ENCODE data around the gene MTFMT. TPM values are rescaled to one million over a fixed set of nuclear protein-coding genes. Genes with fewer than 3 reads are reported as not detected.

MTFMT gene
- total and polyA plus RNA-seq, 2 experiments from 2014 or later, result 19.0 to 36.0 TPM

DNA sequence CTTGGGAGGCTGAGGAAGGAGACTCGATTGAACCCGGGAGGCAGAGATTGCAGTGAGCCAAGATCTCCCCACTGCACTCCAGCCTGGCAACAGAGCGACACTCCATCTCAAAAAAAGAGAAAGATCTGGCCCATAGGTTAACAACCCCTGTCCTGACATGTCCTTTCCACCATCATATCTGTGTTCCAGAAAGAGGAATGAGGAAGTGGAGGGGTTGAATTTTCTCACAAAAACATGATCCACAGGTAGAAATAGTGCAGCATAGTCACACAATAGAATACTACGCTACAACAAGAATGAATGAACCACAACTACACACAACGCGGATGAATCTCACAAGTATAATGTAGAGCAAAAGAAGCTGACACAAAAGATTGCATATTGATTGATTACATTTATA lies 11.0 kb upstream of the MTFMT start:
- no peak overlapping the region for H2AFZ ChIP-seq
- Mint-ChIP-seq H3K36me3 (ENCODE audit: low read depth) (no peaks in the 10 kb centered on the region), H3K4me3 (no peak overlapping the region), H3K27ac (no peak overlapping the region), H3K27me3 (ENCODE audit: insufficient read depth, low read depth, poor library complexity) (peaks cover 1% of the 10 kb centered on the region), H3K4me1 (no peaks in the 10 kb centered on the region; the same call in 2 of the 3 replicates), H3K9me3 (no peaks in the 10 kb centered on the region)
- H3F3A ChIP-seq (replicated peaks; ENCODE audit: low read depth), result no peaks in the 10 kb centered on the region
- no peak for ATAC-seq
- TF ChIP-seq JUNB (IDR thresholded peaks at IDR 0.05; ENCODE audit: unreplicated experiment), result no peak
- TF ChIP-seq ZNF114 (CRISPR knock-in tag; IDR thresholded peaks at IDR 0.05), result no peak
- no peak for TF ChIP-seq CTCF (conservative IDR thresholded peaks at IDR 0.05; ENCODE audit: low read depth in 2 of 2)
- no peak for TF ChIP-seq NANOG (IDR thresholded peaks at IDR 0.05; ENCODE audit: borderline replicate concordance)
- no peak for TF ChIP-seq POLR2AphosphoS5 (IDR thresholded peaks at IDR 0.05; ENCODE audit: low read depth)
- no peak for TF ChIP-seq ZNF331 (CRISPR knock-in tag; IDR thresholded peaks at IDR 0.05; ENCODE audit: low read depth)
- no peak for TF ChIP-seq STAT1 (IDR thresholded peaks at IDR 0.05; ENCODE audit: unreplicated experiment)
- no peak for TF ChIP-seq EZH2phosphoT487 (IDR thresholded peaks at IDR 0.05; ENCODE audit: unreplicated experiment)
- no peak for TF ChIP-seq EZH2 (IDR thresholded peaks at IDR 0.05; ENCODE audit: low read depth, unreplicated experiment)
- TF ChIP-seq CREB1 (CRISPR knock-in tag; IDR thresholded peaks at IDR 0.05; ENCODE audit: low read depth), result no peak
- no peak for TF ChIP-seq ZNF462 (CRISPR knock-in tag; IDR thresholded peaks at IDR 0.05)
- no peak for TF ChIP-seq REST (IDR thresholded peaks at IDR 0.05; ENCODE audit: unreplicated experiment)
- TF ChIP-seq, protein P1, sequence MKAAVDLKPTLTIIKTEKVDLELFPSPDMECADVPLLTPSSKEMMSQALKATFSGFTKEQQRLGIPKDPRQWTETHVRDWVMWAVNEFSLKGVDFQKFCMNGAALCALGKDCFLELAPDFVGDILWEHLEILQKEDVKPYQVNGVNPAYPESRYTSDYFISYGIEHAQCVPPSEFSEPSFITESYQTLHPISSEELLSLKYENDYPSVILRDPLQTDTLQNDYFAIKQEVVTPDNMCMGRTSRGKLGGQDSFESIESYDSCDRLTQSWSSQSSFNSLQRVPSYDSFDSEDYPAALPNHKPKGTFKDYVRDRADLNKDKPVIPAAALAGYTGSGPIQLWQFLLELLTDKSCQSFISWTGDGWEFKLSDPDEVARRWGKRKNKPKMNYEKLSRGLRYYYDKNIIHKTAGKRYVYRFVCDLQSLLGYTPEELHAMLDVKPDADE (IDR thresholded peaks at IDR 0.05), result no peak
- no peak overlapping the region for H3K4me3 ChIP-seq
- H3K4me2 ChIP-seq, result no peak overlapping the region
- no peaks in the 10 kb centered on the region for H3K36me3 ChIP-seq (ENCODE audit: insufficient read depth)
- H3K79me2 ChIP-seq (replicated peaks; ENCODE audit: insufficient read depth), result no peaks in the 10 kb centered on the region
- H3K9me2 ChIP-seq (ENCODE audit: insufficient read depth), result no peaks in the 10 kb centered on the region
- H3K27ac ChIP-seq (ENCODE audit: low read depth), result no peak overlapping the region
- H3K27me3 ChIP-seq (ENCODE audit: insufficient read depth), result no peaks in the 10 kb centered on the region
- DNase-seq (ENCODE audit: low spot score), result no peak
- no peaks in the 10 kb centered on the region for H4K20me1 ChIP-seq (replicated peaks; ENCODE audit: insufficient read depth)
- no peaks in the 10 kb centered on the region for H3K4me1 ChIP-seq (ENCODE audit: insufficient read depth)
